Subcutaneous adipose tissue (tissue), 4 donors: Measurements from ENCODE around the gene MYBPC3. TPM values are rescaled to one million over a fixed set of nuclear protein-coding genes. Genes with fewer than 3 reads are reported as not detected.

Experiments used
- total RNA-seq, 4 donors: library from RNA; depleted of rRNA; stranded (reverse); fragments of >200 nt; gene quantifications; one replicate each; pipeline ENCODE4 v1.1.0, GENCODE V29; 2016
- TF ChIP-seq, protein P1 (sequence below): fragments of 450-650 bp; IDR thresholded peaks from one replicate; pipeline ENCODE4 v1.5.1; 2016; ENCODE audit warnings: low read depth, mild to moderate bottlenecking, control low read depth, antibody characterized with exemption, moderate library complexity

Gene MYBPC3
- total RNA-seq, 4 donors from 2014 or later: 0.17 TPM; not detected in 3

DNA sequence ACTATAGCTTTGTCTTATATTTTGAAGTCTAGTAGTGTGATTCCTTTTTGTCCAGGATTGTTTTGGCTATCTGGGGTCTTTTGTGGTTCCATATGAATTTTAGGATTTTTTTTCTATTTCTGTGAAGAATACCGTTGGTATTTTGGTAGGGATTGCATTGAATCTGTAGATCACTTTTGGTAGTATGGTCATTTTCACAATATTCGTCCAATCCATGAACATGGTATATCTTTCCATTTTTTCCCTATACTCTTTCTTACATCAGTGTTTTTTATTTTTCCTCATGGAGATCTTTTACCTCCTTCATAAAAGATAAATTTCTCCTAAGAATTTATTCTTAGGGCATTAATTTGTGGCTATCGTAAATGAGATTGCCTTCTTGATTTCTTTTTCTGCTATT lies 53.4 kb downstream of the MYBPC3 start:
- TF ChIP-seq, protein P1, sequence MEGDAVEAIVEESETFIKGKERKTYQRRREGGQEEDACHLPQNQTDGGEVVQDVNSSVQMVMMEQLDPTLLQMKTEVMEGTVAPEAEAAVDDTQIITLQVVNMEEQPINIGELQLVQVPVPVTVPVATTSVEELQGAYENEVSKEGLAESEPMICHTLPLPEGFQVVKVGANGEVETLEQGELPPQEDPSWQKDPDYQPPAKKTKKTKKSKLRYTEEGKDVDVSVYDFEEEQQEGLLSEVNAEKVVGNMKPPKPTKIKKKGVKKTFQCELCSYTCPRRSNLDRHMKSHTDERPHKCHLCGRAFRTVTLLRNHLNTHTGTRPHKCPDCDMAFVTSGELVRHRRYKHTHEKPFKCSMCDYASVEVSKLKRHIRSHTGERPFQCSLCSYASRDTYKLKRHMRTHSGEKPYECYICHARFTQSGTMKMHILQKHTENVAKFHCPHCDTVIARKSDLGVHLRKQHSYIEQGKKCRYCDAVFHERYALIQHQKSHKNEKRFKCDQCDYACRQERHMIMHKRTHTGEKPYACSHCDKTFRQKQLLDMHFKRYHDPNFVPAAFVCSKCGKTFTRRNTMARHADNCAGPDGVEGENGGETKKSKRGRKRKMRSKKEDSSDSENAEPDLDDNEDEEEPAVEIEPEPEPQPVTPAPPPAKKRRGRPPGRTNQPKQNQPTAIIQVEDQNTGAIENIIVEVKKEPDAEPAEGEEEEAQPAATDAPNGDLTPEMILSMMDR: no peak

GRCh38 chr11:47296045-47296444 lies 56.5 kb downstream of the MYBPC3 start:
- TF ChIP-seq, protein P1: no peak

GRCh38 chr11:47295385-47295784 lies 57.1 kb downstream of the MYBPC3 start:
- TF ChIP-seq, protein P1: no peak

DNA sequence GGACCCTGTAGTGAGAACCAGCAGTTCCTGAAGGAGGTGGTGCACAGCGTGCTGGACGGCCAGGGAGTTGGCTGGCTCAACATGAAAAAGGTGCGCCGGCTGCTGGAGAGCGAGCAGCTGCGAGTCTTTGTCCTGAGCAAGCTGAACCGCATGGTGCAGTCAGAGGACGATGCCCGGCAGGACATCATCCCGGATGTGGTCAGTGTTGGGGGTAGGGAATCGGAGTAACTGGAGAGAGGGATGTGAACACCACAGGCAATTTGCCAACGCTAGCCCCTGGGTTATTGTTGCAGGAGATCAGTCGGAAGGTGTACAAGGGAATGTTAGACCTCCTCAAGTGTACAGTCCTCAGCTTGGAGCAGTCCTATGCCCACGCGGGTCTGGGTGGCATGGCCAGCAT lies 62.6 kb downstream of the MYBPC3 start:
- TF ChIP-seq, protein P1: no peak

GRCh38 chr11:47288066-47288465 lies 64.4 kb downstream of the MYBPC3 start:
- TF ChIP-seq, protein P1: no peak

DNA sequence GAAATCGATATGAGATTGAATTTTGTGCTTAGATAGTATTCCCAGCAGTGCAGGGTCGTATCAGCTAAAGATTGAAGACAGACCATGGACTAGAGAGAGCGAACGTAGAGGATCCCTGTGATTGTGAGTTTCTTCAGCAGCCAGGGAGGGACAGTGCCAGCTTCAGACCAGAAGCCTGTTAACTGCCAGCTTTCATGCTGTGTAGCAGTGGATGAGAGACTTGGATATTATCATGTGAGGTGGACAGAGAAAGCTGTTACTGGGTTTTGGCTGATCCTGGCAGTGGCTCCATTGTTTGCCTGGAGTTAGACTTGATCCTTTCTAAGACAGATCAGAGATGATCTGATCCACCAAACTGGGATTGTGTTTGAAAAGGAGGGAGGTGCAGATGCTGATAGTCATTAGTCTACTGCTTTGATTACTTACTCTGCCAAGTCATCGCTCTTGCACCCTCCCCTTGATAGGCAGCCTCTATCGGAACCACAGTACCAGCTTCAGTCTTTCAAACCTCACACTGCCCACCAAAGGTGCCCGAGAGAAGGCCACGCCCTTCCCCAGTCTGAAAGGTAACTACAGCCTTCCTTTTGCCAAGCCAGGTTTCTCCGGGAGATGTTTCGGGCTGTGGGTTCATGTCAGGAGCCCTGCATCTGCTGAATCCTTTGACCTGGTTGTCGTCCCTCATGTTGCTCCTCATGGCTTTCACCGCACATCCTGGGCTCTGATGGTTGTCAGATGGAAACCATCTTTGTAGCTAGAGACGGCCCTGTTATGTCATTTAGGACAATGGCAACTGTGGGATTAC lies 66.3 kb downstream of the MYBPC3 start:
- TF ChIP-seq, protein P1: no peak

DNA sequence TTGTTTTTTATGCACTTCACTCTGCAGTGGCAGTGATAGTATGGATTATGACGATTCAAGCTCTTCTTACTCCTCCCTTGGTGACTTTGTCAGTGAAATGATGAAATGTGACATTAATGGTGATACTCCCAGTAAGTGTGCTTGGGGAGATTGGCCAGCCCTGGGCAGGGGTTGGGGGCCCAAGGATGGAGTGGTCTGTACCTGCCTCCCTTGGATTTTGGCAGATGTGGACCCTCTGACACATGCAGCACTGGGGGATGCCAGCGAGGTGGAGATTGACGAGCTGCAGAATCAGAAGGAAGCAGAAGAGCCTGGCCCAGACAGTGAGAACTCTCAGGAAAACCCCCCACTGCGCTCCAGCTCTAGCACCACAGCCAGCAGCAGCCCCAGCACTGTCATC lies 68.4 kb downstream of the MYBPC3 start:
- TF ChIP-seq, protein P1: no peak
